ENCODE results near the gene ENPP5.

DNA sequence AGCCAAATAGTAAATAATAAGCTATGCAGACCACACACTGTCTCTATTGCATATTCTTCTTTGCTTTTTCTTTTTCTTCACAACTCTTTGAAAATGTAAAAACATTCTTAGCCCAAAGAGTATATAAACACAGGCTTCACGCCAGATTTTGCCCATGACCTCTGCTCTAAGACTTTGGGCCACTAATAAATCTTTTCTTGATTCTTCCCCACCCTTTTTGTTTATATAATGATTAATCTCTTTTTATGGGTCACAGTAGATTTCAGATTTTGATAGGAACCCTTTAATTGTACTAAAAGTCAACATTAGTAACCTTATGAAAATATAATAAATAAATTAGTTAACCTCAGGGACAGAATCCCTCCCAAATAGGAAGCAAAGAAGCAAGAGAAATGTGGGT is 15.8 kb upstream of the ENPP5 start:
- TF ChIP-seq, protein P1, sequence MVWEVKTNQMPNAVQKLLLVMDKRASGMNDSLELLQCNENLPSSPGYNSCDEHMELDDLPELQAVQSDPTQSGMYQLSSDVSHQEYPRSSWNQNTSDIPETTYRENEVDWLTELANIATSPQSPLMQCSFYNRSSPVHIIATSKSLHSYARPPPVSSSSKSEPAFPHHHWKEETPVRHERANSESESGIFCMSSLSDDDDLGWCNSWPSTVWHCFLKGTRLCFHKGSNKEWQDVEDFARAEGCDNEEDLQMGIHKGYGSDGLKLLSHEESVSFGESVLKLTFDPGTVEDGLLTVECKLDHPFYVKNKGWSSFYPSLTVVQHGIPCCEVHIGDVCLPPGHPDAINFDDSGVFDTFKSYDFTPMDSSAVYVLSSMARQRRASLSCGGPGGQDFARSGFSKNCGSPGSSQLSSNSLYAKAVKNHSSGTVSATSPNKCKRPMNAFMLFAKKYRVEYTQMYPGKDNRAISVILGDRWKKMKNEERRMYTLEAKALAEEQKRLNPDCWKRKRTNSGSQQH (CRISPR knock-in tag; IDR thresholded peaks at IDR 0.05; ENCODE audit: low read depth), result no peak
- no peak for TF ChIP-seq IKZF1 (IDR thresholded peaks at IDR 0.05)
- TF ChIP-seq ZNF670 (CRISPR knock-in tag; IDR thresholded peaks at IDR 0.05; ENCODE audit: borderline replicate concordance), result no peak
- TF ChIP-seq KDM6A (CRISPR knock-in tag; IDR thresholded peaks at IDR 0.05; ENCODE audit: low read depth), result no peak
- no peak for TF ChIP-seq MXD1 (CRISPR knock-in tag; IDR thresholded peaks at IDR 0.05)
- TF ChIP-seq, protein P2, sequence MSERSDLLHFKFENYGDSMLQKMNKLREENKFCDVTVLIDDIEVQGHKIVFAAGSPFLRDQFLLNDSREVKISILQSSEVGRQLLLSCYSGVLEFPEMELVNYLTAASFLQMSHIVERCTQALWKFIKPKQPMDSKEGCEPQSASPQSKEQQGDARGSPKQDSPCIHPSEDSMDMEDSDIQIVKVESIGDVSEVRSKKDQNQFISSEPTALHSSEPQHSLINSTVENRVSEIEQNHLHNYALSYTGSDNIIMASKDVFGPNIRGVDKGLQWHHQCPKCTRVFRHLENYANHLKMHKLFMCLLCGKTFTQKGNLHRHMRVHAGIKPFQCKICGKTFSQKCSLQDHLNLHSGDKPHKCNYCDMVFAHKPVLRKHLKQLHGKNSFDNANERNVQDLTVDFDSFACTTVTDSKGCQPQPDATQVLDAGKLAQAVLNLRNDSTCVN (CRISPR knock-in tag; IDR thresholded peaks at IDR 0.05; ENCODE audit: borderline replicate concordance), result no peak
- no peak for TF ChIP-seq MYNN (CRISPR knock-in tag; IDR thresholded peaks at IDR 0.05; ENCODE audit: low read depth)
- TF ChIP-seq RNF2 (conservative IDR thresholded peaks at IDR 0.05; ENCODE audit: low read depth), result no peak
- TF ChIP-seq ATF3 (CRISPR knock-in tag; IDR thresholded peaks at IDR 0.05), result no peak
- TF ChIP-seq POLR2AphosphoS5 (IDR thresholded peaks at IDR 0.05; ENCODE audit: low read depth, low read length), result no peak
- no peak for TF ChIP-seq SCMH1 (CRISPR knock-in tag; IDR thresholded peaks at IDR 0.05; ENCODE audit: borderline replicate concordance)
- TF ChIP-seq ERF (CRISPR knock-in tag; IDR thresholded peaks at IDR 0.05), result no peak
- no peak for TF ChIP-seq ZNF549 (CRISPR knock-in tag; IDR thresholded peaks at IDR 0.05)
